PC-9 (cell line): ENCODE results near the gene PRKAG2. TPM values are rescaled to one million over a fixed set of nuclear protein-coding genes. Genes with fewer than 3 reads are reported as not detected.

ENCODE experiments used
- BruUV-seq: library from RNA; stranded (reverse); fragments of 400-500 nt; replicated peaks from 2 replicates; lab custom pipeline; 2021; lab: Mats Ljungman, UMichigan
- CTCF ChIA-PET: fragments of 300-600 bp; sonication (Branson Sonifier 250); formaldehyde crosslinking; loops from one replicate; lab custom pipeline; 2022; ENCODE audit warnings: antibody characterized with exemption; lab: Charles Lee
- POLR2A ChIA-PET: fragments of 300-600 bp; sonication (Branson Sonifier 250); formaldehyde crosslinking; loops from one replicate; lab custom pipeline; 2022; ENCODE audit warnings: antibody characterized with exemption; ENCODE audit not compliant: unreplicated experiment; lab: Charles Lee
- DNase-seq, 2 experiments: peaks; one replicate each; pipeline versions ENCODE4 v3.0.0 to v3.0.0-alpha.2; 2015 to 2022; ENCODE audit warnings: mixed read lengths in 1 of 2
- H2AFZ ChIP-seq: fragments of 200-600 bp; sonication (generic); 2 replicates; pipeline ENCODE4 v1.8.1; 2017; ENCODE audit warnings: antibody characterized with exemption
- H3F3A ChIP-seq: fragments of 200-600 bp; sonication (generic); 2 replicates; pipeline ENCODE4 v1.8.1; 2017; ENCODE audit warnings: antibody characterized with exemption, mild to moderate bottlenecking, low read depth; ENCODE audit not compliant: insufficient read depth
- H3K27ac ChIP-seq: fragments of 200-600 bp; sonication (generic); 2 replicates; pipeline ENCODE4 v1.6.1; 2016; ENCODE audit warnings: mixed run types
- H3K27me3 ChIP-seq: fragments of 200-600 bp; sonication (generic); 2 replicates; pipeline ENCODE4 v1.6.1; 2016; ENCODE audit warnings: low read depth, mixed run types; ENCODE audit not compliant: insufficient read depth
- H3K36me3 ChIP-seq: fragments of 200-600 bp; sonication (generic); 2 replicates; pipeline ENCODE4 v1.6.1; 2016; ENCODE audit warnings: low read depth, mixed run types
- H3K4me1 ChIP-seq: fragments of 200-600 bp; sonication (generic); replicated peaks from 2 replicates; pipeline ENCODE4 v1.6.1; 2016; ENCODE audit warnings: mixed run types; ENCODE audit not compliant: insufficient read depth
- H3K4me2 ChIP-seq: fragments of 200-600 bp; sonication (generic); 2 replicates; pipeline ENCODE4 v1.6.1; 2017; ENCODE audit warnings: mixed run types
- H3K4me3 ChIP-seq: fragments of 200-600 bp; sonication (generic); 2 replicates; pipeline ENCODE4 v1.6.1; 2016; ENCODE audit warnings: mixed run types
- H3K79me2 ChIP-seq: fragments of 200-600 bp; sonication (generic); 2 replicates; pipeline ENCODE4 v1.6.1; 2017; ENCODE audit warnings: low read depth, mixed run types
- H3K9me2 ChIP-seq: fragments of 200-600 bp; sonication (generic); 2 replicates; pipeline ENCODE4 v1.8.1; 2017; ENCODE audit warnings: mild to moderate bottlenecking; ENCODE audit not compliant: insufficient read depth
- H3K9me3 ChIP-seq: fragments of 200-600 bp; sonication (generic); 2 replicates; pipeline ENCODE4 v1.8.1; 2016; ENCODE audit warnings: low read depth; ENCODE audit not compliant: insufficient read depth
- H4K20me1 ChIP-seq: fragments of 200-600 bp; sonication (generic); 2 replicates; pipeline ENCODE4 v1.8.1; 2017; ENCODE audit not compliant: insufficient read depth
- EZH2 ChIP-seq: fragments of 200-600 bp; sonication (generic); IDR thresholded peaks from 2 replicates; pipeline ENCODE4 v1.8.0; 2017; ENCODE audit warnings: antibody characterized with exemption, low read depth
- intact Hi-C: fragments of 100-400 bp; cut with micrococcal nuclease; formaldehyde crosslinking; loops from one replicate; pipeline ENCODE4 v1.10.0; 2022; ENCODE audit not compliant: unreplicated experiment
- total RNA-seq: library from RNA; stranded (reverse); gene quantifications from 2 replicates; pipeline ENCODE4 v1.2.3, GENCODE V29; 2021
- TF ChIP-seq, protein P1 (sequence below): fragments of 200-600 bp; sonication (generic); conservative IDR thresholded peaks from 2 replicates; pipeline ENCODE4 v1.6.1; 2017; ENCODE audit warnings: mixed run types, antibody characterized with exemption, mild to moderate bottlenecking, moderate library complexity

PRKAG2 gene
- total RNA-seq, 1 experiment from 2014 or later, result 37.3 TPM

DNA sequence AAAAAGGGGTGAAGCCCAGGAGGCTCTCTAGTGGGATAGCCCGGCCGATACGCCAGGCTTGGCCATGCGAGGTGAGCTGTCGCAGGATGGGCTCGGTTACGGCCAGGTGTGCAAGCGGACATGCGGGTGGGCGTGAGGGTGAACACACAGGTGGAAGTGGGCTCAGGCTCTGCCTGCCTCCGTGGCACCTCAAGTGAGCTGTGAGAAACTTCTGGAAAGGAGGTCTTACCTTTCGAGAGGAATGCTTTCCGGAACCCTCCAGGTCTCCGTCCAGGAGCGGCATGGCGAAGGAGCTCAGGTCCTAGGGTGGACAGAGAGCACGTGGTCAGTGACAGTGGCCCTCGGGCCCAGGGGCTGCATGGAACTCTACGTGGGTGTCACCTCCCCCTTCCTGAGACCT is 90.7 kb downstream of the PRKAG2 start:
- H3K9me3 ChIP-seq, result no peaks in the 10 kb centered on the region
- intact Hi-C loops, result loop anchor here (10.0 kb wide), 3 partner anchors 229 to 1039 kb away; no protein-coding TSS in a partner anchor
- peaks cover 15% of the 10 kb centered on the region; the same call in 1 of the 2 replicates for H3K27me3 ChIP-seq
- ChIA-PET CTCF (interaction anchor here (0.6 to 0.7 kb wide), 2 partner anchors 22 to 266 kb away, joined by 7 to 10 read pairs; no protein-coding TSS in a partner anchor), POLR2A (no interaction called here)
- H3K27ac ChIP-seq, result no peak overlapping the region
- H2AFZ ChIP-seq, result no peak overlapping the region
- H3K79me2 ChIP-seq, result no peaks in the 10 kb centered on the region
- H3K4me2 ChIP-seq, result no peak overlapping the region
- no peaks in the 10 kb centered on the region for H3F3A ChIP-seq
- H3K9me2 ChIP-seq, result no peaks in the 10 kb centered on the region
- H3K36me3 ChIP-seq, result no peaks in the 10 kb centered on the region
- H4K20me1 ChIP-seq, result no peaks in the 10 kb centered on the region
- H3K4me1 ChIP-seq, result peaks cover 5% of the 10 kb centered on the region; the same call in 1 of the 2 replicates
- no peak overlapping the region for H3K4me3 ChIP-seq
- no peak for TF ChIP-seq EZH2
- TF ChIP-seq, protein P1, sequence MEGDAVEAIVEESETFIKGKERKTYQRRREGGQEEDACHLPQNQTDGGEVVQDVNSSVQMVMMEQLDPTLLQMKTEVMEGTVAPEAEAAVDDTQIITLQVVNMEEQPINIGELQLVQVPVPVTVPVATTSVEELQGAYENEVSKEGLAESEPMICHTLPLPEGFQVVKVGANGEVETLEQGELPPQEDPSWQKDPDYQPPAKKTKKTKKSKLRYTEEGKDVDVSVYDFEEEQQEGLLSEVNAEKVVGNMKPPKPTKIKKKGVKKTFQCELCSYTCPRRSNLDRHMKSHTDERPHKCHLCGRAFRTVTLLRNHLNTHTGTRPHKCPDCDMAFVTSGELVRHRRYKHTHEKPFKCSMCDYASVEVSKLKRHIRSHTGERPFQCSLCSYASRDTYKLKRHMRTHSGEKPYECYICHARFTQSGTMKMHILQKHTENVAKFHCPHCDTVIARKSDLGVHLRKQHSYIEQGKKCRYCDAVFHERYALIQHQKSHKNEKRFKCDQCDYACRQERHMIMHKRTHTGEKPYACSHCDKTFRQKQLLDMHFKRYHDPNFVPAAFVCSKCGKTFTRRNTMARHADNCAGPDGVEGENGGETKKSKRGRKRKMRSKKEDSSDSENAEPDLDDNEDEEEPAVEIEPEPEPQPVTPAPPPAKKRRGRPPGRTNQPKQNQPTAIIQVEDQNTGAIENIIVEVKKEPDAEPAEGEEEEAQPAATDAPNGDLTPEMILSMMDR, result no peak
- BruUV-seq, result no TSS peak
- no peak for DNase-seq

DNA sequence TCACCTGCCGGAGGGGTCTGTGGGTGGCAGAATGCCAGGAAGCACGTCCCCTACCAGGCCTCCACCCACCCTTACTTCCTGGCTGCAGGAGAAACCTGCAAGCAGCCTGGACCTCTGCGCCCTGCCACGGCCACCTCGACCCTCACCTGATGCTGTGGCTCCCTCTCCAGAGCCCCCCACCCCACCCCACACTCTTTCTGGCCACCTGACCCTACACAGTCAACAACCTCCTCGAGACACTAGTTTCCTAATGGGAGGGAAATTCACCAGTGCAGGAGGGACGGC is 91.3 kb downstream of the PRKAG2 start:
- Histone ChIP-seq H3K9me3 (no peaks in the 10 kb centered on the region), H3K4me3 (no peak overlapping the region), H3K36me3 (no peaks in the 10 kb centered on the region), H3K9me2 (no peaks in the 10 kb centered on the region), H4K20me1 (no peaks in the 10 kb centered on the region), H3K27ac (no peak overlapping the region), H3K4me2 (no peak overlapping the region), H3K4me1 (peaks cover 5% of the 10 kb centered on the region; the same call in 1 of the 2 replicates), H3K79me2 (no peaks in the 10 kb centered on the region), H3K27me3 (peaks cover 15% of the 10 kb centered on the region; the same call in 1 of the 2 replicates), H2AFZ (no peak overlapping the region), H3F3A (no peaks in the 10 kb centered on the region)
- CTCF ChIA-PET, result interaction anchor here (0.6 to 0.7 kb wide), 3 partner anchors 23 to 357 kb away, joined by 4 to 10 read pairs (median 7); no protein-coding TSS in a partner anchor
- intact Hi-C loops, result loop anchor here (10.0 kb wide), 3 partner anchors 229 to 1039 kb away; no protein-coding TSS in a partner anchor
- no peak for DNase-seq
- TF ChIP-seq, protein P1, result no peak
- TF ChIP-seq EZH2, result no peak
- POLR2A ChIA-PET, result interaction anchor here (0.6 kb wide), 1 partner anchor 40 kb away, joined by 7 read pairs; no protein-coding TSS in a partner anchor
- no TSS peak for BruUV-seq

DNA sequence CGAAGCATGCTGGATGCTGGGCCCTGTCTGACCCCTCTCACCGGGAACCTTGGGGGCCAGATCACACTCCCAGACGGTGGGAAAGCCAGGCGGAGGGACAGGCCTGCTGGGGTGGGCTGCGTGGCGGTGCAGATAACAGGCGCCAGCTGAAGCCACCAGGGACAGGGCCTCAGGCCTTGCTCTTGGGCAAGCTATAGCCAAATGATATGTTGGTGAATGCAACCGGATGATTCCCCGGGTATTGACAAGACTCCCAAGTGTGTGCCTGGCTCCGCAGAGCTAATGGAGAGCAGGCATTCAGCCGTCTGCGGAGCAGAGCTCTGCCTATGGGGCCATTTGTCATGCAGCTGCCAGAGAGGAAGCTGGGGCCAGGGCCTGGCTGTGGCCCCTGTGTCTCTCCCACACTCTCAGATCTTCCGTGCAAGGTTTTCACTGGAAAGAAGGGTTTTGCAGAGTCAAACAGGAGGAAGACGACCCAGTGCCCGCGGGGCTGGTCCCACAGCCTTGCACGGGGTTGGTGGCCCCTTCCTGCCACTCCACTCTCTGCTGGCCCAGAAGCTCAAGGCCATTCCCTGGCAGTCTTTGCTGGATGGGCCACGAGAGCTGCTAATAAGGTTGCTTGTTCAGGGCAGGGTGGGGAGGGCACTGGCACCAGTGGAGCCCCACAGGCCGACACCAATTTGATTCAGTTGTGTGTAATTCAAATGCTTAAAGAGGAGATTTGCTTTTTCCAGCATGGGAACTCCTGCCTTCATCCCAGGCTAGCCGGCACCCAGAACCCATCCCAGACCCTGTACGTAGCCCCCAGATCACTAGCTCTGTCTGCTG is 91.8 kb downstream of the PRKAG2 start:
- H3K4me2 ChIP-seq, result no peak overlapping the region
- H3K27ac ChIP-seq, result no peak overlapping the region
- no peaks in the 10 kb centered on the region for H3K79me2 ChIP-seq
- peaks cover 15% of the 10 kb centered on the region; the same call in 1 of the 2 replicates for H3K27me3 ChIP-seq
- H4K20me1 ChIP-seq, result no peaks in the 10 kb centered on the region
- peaks cover 5% of the 10 kb centered on the region; the same call in 1 of the 2 replicates for H3K4me1 ChIP-seq
- no peaks in the 10 kb centered on the region for H3K9me3 ChIP-seq
- no peaks in the 10 kb centered on the region for H3F3A ChIP-seq
- ChIA-PET POLR2A (interaction anchor here (0.6 kb wide), 1 partner anchor 41 kb away, joined by 7 read pairs; no protein-coding TSS in a partner anchor), CTCF (interaction anchor here (0.6 kb wide), 2 partner anchors 264 to 358 kb away, joined by 4 to 7 read pairs; no protein-coding TSS in a partner anchor)
- no peak overlapping the region for H2AFZ ChIP-seq
- no peaks in the 10 kb centered on the region for H3K9me2 ChIP-seq
- no peaks in the 10 kb centered on the region for H3K36me3 ChIP-seq
- H3K4me3 ChIP-seq, result no peak overlapping the region
- intact Hi-C loops, result loop anchor here (10.0 kb wide), 3 partner anchors 230 to 1040 kb away; no protein-coding TSS in a partner anchor
- no TSS peak for BruUV-seq
- TF ChIP-seq EZH2, result no peak
- TF ChIP-seq, protein P1, result no peak
- DNase-seq, result no peak
